WTC11 (cell line): ENCODE data around the gene UBE2D2. TPM values are rescaled to one million over a fixed set of nuclear protein-coding genes. Genes with fewer than 3 reads are reported as not detected.

Experiments
- AR ChIP-seq: fragments of 250-450 bp; sonication (Bioruptor Pico); IDR thresholded peaks from 2 replicates; pipeline ENCODE4 v1.9.0; 2021; ENCODE audit warnings: mild to moderate bottlenecking
- CBFB ChIP-seq: sonication (generic); formaldehyde crosslinking; IDR thresholded peaks from 2 replicates; pipeline ENCODE4 v1.8.1; 2022; ENCODE audit warnings: mild to moderate bottlenecking, low read depth, missing genetic modification reagents
- E2F1 ChIP-seq: sonication (generic); formaldehyde crosslinking; IDR thresholded peaks from 2 replicates; pipeline ENCODE4 v1.8.0; 2022; ENCODE audit warnings: mild to moderate bottlenecking, missing genetic modification reagents
- ELF4 ChIP-seq: sonication (generic); formaldehyde crosslinking; IDR thresholded peaks from 2 replicates; pipeline ENCODE4 v1.8.1; 2022; ENCODE audit warnings: low read depth, mild to moderate bottlenecking, moderate library complexity, missing genetic modification reagents
- FOXP1 ChIP-seq: sonication (generic); formaldehyde crosslinking; IDR thresholded peaks from 2 replicates; pipeline ENCODE4 v1.8.0; 2022; ENCODE audit warnings: missing genetic modification reagents, mild to moderate bottlenecking, moderate library complexity, borderline replicate concordance
- IRF2 ChIP-seq: sonication (generic); formaldehyde crosslinking; IDR thresholded peaks from 2 replicates; pipeline ENCODE4 v1.8.0; 2022; ENCODE audit warnings: low read depth, missing genetic modification reagents, borderline replicate concordance
- JAZF1 ChIP-seq: fragments of 250-450 bp; sonication (Bioruptor Pico); IDR thresholded peaks from 2 replicates; pipeline ENCODE4 v1.9.0; 2021; ENCODE audit warnings: moderate library complexity, mild to moderate bottlenecking, inconsistent platforms
- JUN ChIP-seq: sonication (generic); formaldehyde crosslinking; IDR thresholded peaks from 2 replicates; pipeline ENCODE4 v1.8.0; 2023; ENCODE audit warnings: mild to moderate bottlenecking, missing genetic modification reagents
- KAT7 ChIP-seq: sonication (generic); formaldehyde crosslinking; IDR thresholded peaks from 2 replicates; pipeline ENCODE4 v1.8.1; 2023; ENCODE audit warnings: missing genetic modification reagents, mild to moderate bottlenecking, borderline replicate concordance
- MXD4 ChIP-seq: fragments of 250-450 bp; sonication (Bioruptor Pico); IDR thresholded peaks from 2 replicates; pipeline ENCODE4 v1.8.0; 2021; ENCODE audit warnings: mild to moderate bottlenecking, moderate library complexity, borderline replicate concordance
- MYBL2 ChIP-seq: sonication (generic); formaldehyde crosslinking; IDR thresholded peaks from 2 replicates; pipeline ENCODE4 v1.8.1; 2023; ENCODE audit warnings: mild to moderate bottlenecking, moderate library complexity, missing genetic modification reagents
- NR2C2 ChIP-seq: sonication (generic); formaldehyde crosslinking; IDR thresholded peaks from 2 replicates; pipeline ENCODE4 v1.8.0; 2022; ENCODE audit warnings: mild to moderate bottlenecking, missing genetic modification reagents
- RELA ChIP-seq: sonication (generic); formaldehyde crosslinking; IDR thresholded peaks from 2 replicates; pipeline ENCODE4 v1.8.1; 2022; ENCODE audit warnings: missing genetic modification reagents, mild to moderate bottlenecking, borderline replicate concordance
- RORB ChIP-seq: fragments of 250-450 bp; sonication (Bioruptor Pico); IDR thresholded peaks from 2 replicates; pipeline ENCODE4 v1.9.0; 2021; ENCODE audit warnings: mild to moderate bottlenecking
- SP1 ChIP-seq: sonication (generic); formaldehyde crosslinking; conservative IDR thresholded peaks from 2 replicates; pipeline ENCODE4 v1.8.1; 2022; ENCODE audit warnings: missing genetic modification reagents
- ZNF317 ChIP-seq: sonication (generic); formaldehyde crosslinking; IDR thresholded peaks from 2 replicates; pipeline ENCODE4 v1.8.1; 2023; ENCODE audit warnings: low read depth, mild to moderate bottlenecking, moderate library complexity, missing genetic modification reagents, borderline replicate concordance
- ZNF416 ChIP-seq: fragments of 250-450 bp; sonication (Bioruptor Pico); IDR thresholded peaks from 2 replicates; pipeline ENCODE4 v1.9.0; 2021; ENCODE audit warnings: mild to moderate bottlenecking, inconsistent platforms
- ZNF425 ChIP-seq: fragments of 250-450 bp; sonication (Bioruptor Pico); conservative IDR thresholded peaks from 2 replicates; pipeline ENCODE4 v1.9.0; 2021; ENCODE audit warnings: mild to moderate bottlenecking
- total RNA-seq: library from RNA; stranded (reverse); gene quantifications from 3 replicates; pipeline ENCODE4 v1.2.3, GENCODE V29; 2021
- TF ChIP-seq, protein P1 (sequence below): sonication (generic); formaldehyde crosslinking; IDR thresholded peaks from 2 replicates; pipeline ENCODE4 v1.8.0; 2022; ENCODE audit warnings: mild to moderate bottlenecking, missing genetic modification reagents
- TF ChIP-seq, protein P2 (sequence below): fragments of 250-450 bp; sonication (Bioruptor Pico); IDR thresholded peaks from 2 replicates; pipeline ENCODE4 v2.1.2; 2022; ENCODE audit warnings: mild to moderate bottlenecking, moderate library complexity
- TF ChIP-seq, protein P3 (sequence below): sonication (generic); formaldehyde crosslinking; IDR thresholded peaks from 2 replicates; pipeline ENCODE4 v1.8.0; 2023; ENCODE audit warnings: mild to moderate bottlenecking, missing genetic modification reagents
- TF ChIP-seq, protein P4 (sequence below): sonication (generic); formaldehyde crosslinking; IDR thresholded peaks from 2 replicates; pipeline ENCODE4 v1.8.1; 2022; ENCODE audit warnings: missing genetic modification reagents, borderline replicate concordance
- TF ChIP-seq, protein P5 (sequence below): sonication (generic); formaldehyde crosslinking; IDR thresholded peaks from 2 replicates; pipeline ENCODE4 v1.8.1; 2023; ENCODE audit warnings: mild to moderate bottlenecking, missing genetic modification reagents

UBE2D2 gene
- total RNA-seq, 1 experiment from 2014 or later: 183 TPM

GRCh38 chr5:139635606-139636206 lies 74.6 kb downstream of the UBE2D2 start (continued):
- TF ChIP-seq MXD4 (CRISPR knock-in tag) (no peak), ELF4 (CRISPR knock-in tag) (no peak), RELA (no peak), JUN (no peak), FOXP1 (CRISPR knock-in tag) (no peak), IRF2 (CRISPR knock-in tag) (no peak), RORB (no peak), ZNF425 (CRISPR knock-in tag) (no peak), SP1 (CRISPR knock-in tag) (no peak), MYBL2 (CRISPR knock-in tag) (0 out of 2 replicates have a peak, but pooled peaks have one; percentile 34), E2F1 (no peak), ZNF317 (CRISPR knock-in tag) (no peak), KAT7 (no peak), AR (CRISPR knock-in tag) (0 out of 2 replicates have a peak, but pooled peaks have one; percentile 45), CBFB (no peak), JAZF1 (CRISPR knock-in tag) (no peak), ZNF416 (CRISPR knock-in tag) (no peak), NR2C2 (CRISPR knock-in tag) (no peak)
- TF ChIP-seq, protein P1, sequence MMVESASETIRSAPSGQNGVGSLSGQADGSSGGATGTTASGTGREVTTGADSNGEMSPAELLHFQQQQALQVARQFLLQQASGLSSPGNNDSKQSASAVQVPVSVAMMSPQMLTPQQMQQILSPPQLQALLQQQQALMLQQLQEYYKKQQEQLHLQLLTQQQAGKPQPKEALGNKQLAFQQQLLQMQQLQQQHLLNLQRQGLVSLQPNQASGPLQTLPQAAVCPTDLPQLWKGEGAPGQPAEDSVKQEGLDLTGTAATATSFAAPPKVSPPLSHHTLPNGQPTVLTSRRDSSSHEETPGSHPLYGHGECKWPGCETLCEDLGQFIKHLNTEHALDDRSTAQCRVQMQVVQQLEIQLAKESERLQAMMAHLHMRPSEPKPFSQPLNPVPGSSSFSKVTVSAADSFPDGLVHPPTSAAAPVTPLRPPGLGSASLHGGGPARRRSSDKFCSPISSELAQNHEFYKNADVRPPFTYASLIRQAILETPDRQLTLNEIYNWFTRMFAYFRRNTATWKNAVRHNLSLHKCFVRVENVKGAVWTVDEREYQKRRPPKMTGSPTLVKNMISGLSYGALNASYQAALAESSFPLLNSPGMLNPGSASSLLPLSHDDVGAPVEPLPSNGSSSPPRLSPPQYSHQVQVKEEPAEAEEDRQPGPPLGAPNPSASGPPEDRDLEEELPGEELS (CRISPR knock-in tag): 0 out of 2 replicates have a peak, but pooled peaks have one; percentile 44
- TF ChIP-seq, protein P2, sequence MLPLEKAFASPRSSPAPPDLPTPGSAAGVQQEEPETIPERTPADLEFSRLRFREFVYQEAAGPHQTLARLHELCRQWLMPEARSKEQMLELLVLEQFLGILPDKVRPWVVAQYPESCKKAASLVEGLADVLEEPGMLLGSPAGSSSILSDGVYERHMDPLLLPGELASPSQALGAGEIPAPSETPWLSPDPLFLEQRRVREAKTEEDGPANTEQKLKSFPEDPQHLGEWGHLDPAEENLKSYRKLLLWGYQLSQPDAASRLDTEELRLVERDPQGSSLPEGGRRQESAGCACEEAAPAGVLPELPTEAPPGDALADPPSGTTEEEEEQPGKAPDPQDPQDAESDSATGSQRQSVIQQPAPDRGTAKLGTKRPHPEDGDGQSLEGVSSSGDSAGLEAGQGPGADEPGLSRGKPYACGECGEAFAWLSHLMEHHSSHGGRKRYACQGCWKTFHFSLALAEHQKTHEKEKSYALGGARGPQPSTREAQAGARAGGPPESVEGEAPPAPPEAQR (CRISPR knock-in tag): no peak
- TF ChIP-seq, protein P3, sequence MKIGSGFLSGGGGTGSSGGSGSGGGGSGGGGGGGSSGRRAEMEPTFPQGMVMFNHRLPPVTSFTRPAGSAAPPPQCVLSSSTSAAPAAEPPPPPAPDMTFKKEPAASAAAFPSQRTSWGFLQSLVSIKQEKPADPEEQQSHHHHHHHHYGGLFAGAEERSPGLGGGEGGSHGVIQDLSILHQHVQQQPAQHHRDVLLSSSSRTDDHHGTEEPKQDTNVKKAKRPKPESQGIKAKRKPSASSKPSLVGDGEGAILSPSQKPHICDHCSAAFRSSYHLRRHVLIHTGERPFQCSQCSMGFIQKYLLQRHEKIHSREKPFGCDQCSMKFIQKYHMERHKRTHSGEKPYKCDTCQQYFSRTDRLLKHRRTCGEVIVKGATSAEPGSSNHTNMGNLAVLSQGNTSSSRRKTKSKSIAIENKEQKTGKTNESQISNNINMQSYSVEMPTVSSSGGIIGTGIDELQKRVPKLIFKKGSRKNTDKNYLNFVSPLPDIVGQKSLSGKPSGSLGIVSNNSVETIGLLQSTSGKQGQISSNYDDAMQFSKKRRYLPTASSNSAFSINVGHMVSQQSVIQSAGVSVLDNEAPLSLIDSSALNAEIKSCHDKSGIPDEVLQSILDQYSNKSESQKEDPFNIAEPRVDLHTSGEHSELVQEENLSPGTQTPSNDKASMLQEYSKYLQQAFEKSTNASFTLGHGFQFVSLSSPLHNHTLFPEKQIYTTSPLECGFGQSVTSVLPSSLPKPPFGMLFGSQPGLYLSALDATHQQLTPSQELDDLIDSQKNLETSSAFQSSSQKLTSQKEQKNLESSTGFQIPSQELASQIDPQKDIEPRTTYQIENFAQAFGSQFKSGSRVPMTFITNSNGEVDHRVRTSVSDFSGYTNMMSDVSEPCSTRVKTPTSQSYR: no peak
- TF ChIP-seq, protein P4, sequence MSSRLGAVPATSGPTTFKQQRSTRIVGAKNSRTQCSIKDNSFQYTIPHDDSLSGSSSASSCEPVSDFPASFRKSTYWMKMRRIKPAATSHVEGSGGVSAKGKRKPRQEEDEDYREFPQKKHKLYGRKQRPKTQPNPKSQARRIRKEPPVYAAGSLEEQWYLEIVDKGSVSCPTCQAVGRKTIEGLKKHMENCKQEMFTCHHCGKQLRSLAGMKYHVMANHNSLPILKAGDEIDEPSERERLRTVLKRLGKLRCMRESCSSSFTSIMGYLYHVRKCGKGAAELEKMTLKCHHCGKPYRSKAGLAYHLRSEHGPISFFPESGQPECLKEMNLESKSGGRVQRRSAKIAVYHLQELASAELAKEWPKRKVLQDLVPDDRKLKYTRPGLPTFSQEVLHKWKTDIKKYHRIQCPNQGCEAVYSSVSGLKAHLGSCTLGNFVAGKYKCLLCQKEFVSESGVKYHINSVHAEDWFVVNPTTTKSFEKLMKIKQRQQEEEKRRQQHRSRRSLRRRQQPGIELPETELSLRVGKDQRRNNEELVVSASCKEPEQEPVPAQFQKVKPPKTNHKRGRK (CRISPR knock-in tag): no peak
- TF ChIP-seq, protein P5, sequence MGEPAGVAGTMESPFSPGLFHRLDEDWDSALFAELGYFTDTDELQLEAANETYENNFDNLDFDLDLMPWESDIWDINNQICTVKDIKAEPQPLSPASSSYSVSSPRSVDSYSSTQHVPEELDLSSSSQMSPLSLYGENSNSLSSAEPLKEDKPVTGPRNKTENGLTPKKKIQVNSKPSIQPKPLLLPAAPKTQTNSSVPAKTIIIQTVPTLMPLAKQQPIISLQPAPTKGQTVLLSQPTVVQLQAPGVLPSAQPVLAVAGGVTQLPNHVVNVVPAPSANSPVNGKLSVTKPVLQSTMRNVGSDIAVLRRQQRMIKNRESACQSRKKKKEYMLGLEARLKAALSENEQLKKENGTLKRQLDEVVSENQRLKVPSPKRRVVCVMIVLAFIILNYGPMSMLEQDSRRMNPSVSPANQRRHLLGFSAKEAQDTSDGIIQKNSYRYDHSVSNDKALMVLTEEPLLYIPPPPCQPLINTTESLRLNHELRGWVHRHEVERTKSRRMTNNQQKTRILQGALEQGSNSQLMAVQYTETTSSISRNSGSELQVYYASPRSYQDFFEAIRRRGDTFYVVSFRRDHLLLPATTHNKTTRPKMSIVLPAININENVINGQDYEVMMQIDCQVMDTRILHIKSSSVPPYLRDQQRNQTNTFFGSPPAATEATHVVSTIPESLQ (CRISPR knock-in tag): no peak
